K562 (cell line): ENCODE measurements around the gene TMEM200B.

Experiments
- CTCF ChIP-seq, 3 experiments: IDR thresholded peaks in 2 of 3; conservative IDR thresholded peaks in 1 of 3; 2 replicates each; pipeline ENCODE4 v1.5.1; 2011 to 2012; ENCODE audit warnings: low read length in 3 of 3, mild to moderate bottlenecking in 3 of 3, control low read depth in 2 of 3, improper control_type of control experiment in 1 of 3, inconsistent platforms in 1 of 3, low read depth in 1 of 3, mixed read lengths in 1 of 3, moderate library complexity in 1 of 3; ENCODE audit not compliant: insufficient read depth in 2 of 3
- FOXA1 ChIP-seq: fragments of 450-650 bp; IDR thresholded peaks from 2 replicates; pipeline ENCODE4 v1.6.1; 2016; ENCODE audit warnings: mild to moderate bottlenecking, borderline replicate concordance
- PREB ChIP-seq: sonication (generic); formaldehyde crosslinking; IDR thresholded peaks from 2 replicates; pipeline ENCODE4 v1.8.1; 2023; ENCODE audit warnings: mild to moderate bottlenecking, missing genetic modification reagents
- SRSF9 ChIP-seq: fragments of 200-400 bp; formaldehyde crosslinking; IDR thresholded peaks from 2 replicates; pipeline ENCODE4 v1.6.1; 2017; ENCODE audit warnings: low read depth, low read length, borderline replicate concordance

GRCh38 chr1:29094433-29094832 is 29.3 kb downstream of the TMEM200B start:
- TF ChIP-seq CTCF (IDR thresholded peaks at IDR 0.05 in 2 of 3, conservative IDR thresholded peaks at IDR 0.05 in 1 of 3; ENCODE audit: insufficient read depth in 2 of 3, low read depth in 1 of 3, low read length in 3 of 3): no peak
- TF ChIP-seq FOXA1: no peak
- no peak for TF ChIP-seq PREB (CRISPR knock-in tag)
- TF ChIP-seq SRSF9: no peak
